Measurements from ENCODE around the gene AGR3.
A peak's percentile ranks its signal among the peaks of the same experiment; 100 is the strongest.

AGR3 gene

DNA sequence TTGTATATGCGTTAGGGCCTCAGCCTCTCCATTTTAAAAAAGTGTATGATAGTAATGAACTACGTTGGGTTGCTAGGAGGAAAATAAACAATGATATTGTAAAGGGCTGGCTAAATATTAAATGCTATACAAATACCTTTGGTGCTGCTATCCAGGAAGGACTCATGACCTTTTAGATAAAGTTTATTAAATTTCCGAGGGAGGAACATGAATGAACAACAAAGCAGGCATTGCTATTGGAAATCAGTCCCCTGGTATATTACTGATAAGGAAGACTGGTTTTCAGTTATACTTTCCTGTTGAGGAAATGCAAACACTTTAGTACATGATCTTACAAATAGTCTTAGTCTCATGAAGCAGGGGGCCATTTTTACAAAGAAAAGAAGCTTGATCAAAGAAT, 59.8 kb downstream of the AGR3 start:
- DNase-seq, result no peak

DNA sequence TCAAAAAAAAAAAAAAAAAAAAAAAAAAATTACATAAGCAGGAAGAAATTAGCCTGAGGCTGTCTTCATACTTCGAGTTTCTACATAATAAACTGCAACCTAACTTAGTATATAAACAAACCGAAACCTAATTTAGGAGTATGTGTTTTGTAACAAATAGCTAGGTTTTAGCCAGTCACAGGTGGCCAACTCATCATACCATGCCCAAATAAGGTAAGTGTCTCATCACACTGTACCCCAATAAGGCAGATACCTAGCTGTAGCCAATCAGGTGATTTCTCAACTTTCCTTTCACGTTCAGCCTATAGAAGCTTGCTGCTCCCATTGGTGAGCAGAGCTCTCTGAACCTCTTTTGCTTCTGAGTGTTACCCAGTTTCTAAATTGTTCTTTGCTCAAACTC, 63.1 kb downstream of the AGR3 start:
- DNase-seq, result no peak

DNA sequence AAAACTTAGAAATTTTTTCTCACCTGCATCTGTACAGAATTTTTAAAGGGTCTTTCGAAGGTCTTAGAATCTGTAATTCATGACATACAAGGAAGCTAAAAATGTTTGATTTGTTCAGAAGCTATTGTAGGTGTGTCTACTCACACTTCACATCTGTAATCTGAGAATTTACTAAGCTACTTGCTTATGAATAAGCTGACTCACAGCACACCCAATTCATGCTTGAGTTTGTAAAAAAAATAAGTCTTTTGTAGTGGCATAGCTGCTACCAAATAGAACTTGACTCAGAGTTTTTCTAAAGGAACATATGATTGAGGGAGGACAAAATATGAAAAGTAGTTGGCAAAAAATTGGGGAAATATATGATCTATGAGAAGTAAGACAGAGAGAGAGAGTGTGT, 64.2 kb downstream of the AGR3 start:
- DNase-seq, result peak in 2 of 3 donors; percentile 52 to 58

DNA sequence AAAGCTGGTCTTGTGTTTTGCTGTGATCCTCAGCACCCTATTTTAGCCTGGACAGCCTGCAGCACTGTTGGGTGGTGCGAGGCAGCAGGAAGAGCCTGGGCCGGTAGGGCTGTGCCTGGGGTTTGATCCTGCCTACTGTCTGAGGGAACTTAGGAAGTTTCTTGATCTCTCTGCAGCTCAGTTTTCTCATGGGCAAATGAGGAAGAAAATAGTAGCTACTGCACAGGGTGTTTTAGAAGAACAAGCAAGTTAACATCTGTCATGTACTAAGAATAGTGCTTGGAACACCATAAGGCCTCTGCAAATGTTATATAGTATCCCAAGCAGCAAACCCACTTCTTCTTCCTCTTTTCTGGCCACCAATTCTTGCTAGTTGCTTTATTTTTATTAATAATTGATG, 65.0 kb downstream of the AGR3 start:
- peak; percentile 50 to 63 (median 60) for DNase-seq

DNA sequence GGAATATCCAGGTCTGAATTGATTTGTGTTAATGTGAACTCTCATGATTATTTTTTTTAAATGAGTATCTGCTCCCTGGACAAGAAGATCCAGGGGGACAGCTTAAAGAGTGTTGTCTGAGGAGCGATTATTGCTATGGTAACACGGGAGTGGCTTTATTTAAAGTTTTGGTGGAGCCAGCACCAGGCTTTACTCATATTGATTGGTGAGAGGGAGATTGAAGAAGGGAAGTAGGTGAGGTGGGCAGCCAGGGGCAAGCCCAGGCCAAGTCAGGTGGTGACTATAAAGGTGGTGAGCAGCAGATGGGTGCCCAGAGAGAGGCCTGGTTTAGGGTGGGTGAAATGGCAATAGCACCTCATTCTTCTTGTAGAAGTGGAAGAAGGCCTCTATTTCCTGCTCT, 66.8 kb downstream of the AGR3 start:
- DNase-seq, result no peak

DNA sequence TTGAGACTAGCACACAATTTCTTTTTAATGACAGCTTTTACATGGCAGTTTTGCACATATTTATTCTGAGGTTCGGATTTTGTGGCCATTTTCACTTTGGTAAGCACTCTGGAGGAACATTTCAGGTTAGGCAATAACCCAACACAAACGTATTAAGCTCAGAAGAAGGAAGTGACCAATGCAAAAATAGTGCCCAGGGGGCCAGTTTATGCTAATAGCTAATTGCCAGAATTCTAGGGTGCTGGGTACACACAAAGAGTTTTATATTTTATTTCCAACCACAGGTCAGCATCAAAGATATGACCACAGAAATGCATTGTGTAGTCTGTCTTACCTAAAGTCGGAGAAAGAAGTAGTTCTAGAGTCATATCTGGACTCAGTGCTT, 68.6 kb downstream of the AGR3 start:
- DNase-seq, result peak; percentile 37 to 54 (median 47)

DNA sequence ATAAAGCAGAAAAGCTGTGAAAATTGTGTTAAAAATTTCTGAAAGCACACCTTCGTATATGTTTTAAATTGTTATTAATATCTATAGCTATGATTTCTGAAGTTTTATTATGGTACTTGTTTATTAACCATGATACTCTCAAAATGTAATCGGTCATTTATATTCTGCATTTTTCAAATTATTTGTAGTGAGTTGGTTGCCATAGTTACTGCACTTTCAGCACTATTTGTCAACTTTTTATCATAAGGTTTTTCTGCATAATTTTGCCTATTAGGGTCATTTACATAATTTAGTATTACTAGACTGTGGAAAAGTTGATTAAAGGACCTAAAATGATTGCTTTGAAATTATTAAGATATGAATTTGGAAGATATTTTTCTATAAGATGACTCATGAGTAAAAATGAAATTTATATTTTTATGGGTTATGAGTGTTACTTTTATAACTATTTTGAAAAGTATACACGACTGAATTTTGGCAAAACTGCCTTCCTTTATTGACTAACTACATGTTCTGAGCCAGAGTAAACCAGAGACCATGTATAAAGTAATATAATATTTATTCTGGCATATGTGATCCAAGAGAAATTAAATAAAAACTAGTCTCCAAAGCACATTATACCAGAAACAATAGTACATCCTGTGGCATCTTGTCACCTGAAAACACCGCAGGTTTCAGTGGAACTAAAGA, 69.1 kb downstream of the AGR3 start:
- no peak for DNase-seq

DNA sequence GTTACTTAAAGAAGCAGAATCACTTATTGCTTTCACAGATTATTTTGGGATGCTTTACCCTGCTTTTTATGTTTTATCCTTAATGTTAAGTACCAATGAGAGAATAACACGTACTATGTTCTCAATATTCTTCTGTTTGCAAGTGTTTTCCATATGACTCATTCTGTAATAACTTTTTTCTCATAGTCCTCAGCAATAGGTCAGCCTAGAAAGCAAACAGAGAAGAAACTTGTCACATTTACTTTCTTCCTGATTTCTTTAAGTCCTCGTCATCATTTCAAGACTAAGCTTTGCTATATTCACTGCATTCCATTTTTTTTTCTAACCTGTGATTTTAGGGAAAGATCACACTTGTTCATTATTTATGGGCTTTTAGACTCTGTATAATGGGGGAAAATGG, 70.2 kb downstream of the AGR3 start:
- peak; percentile 16 to 75 (median 75) for DNase-seq

DNA sequence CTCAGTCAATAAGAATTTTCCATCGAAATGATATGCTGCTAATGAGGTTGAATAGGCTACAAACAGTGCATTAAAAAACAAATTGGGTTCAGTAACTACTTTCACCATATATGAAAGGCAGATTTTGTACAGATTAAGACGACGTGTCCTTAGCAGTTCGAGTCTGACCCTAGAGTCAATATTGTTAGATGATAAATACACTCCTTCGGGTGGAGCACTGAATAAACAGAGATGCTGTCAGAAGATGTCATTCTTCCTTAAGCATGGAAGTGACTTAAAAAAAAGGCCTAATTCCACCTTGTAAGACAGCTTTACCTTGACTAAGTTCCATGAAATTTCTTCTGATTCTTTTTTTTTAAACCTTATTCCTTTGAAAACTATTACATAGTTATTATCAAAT, 71.2 kb downstream of the AGR3 start:
- DNase-seq, result no peak

DNA sequence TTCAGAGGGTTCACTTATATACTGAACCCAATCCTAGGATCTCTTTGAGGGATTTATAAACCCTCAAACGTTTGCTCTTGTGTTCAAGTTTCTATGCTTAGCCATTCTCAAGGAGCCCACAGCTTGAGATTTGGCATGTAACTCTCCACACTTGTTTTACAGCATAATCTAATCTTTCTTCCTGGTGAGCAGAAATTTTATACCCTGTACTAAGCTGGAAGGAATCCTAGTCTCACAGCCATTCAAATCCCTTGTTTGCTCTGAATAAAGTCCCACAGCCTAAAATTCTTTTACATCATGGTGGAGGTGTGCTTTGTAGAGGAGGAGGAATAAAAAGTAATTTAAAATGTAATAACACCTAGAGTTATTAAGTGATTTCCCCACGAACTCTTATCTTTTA, 71.7 kb downstream of the AGR3 start:
- no peak for DNase-seq

Data from suppressor macrophage treated with lipopolysaccharide for 1 hour (primary cell).